Amniotic epithelial cell (primary cell): ENCODE measurements around the gene DGKQ.
"Not testable (repeated sequence)": the region's sequence is repeated elsewhere in the genome, so short reads cannot be mapped to it uniquely, and the experiment has no call there.

Experiments
- DNase-seq: peaks from one replicate; pipeline ENCODE4 v3.0.0-alpha.2; 2010; ENCODE audit warnings: low read depth

The DGKQ gene

GRCh38 chr4:993111-994029 lies 20.0 kb upstream of the DGKQ start, which contains the start of gene SLC26A1:
TSS of gene SLC26A1 (minus strand) at chr4:993404. CDS start at chr4:991703, 1,701 bp downstream.
- DNase-seq, result no peak

GRCh38 chr4:992297-993110 lies 19.1 kb upstream of the DGKQ start:
- peak; percentile 70 for DNase-seq

- no peak for DNase-seq
Observed at GRCh38 chr4:991451-992296, 18.3 kb upstream of the DGKQ start.

GRCh38 chr4:990746-991367 lies 17.5 kb upstream of the DGKQ start:
- DNase-seq, result no peak

- DNase-seq, result no peak
Observed at GRCh38 chr4:989722-990471, 16.5 kb upstream of the DGKQ start.

- no peak for DNase-seq
Observed at GRCh38 chr4:988726-989721, 15.7 kb upstream of the DGKQ start.

- peak; percentile 54 for DNase-seq
Observed at GRCh38 chr4:987624-988513, 14.5 kb upstream of the DGKQ start.

GRCh38 chr4:986879-987623 lies 13.7 kb upstream of the DGKQ start, which contains the start of gene IDUA:
TSS of gene IDUA (plus strand) at chr4:987044. CDS start at chr4:987085, 41 bp downstream.
- DNase-seq, result peak; percentile 62

GRCh38 chr4:986428-986878 lies 13.1 kb upstream of the DGKQ start:
- DNase-seq, result peak; percentile 6

- DNase-seq, result no peak
Observed at GRCh38 chr4:985123-985830, 11.9 kb upstream of the DGKQ start.

- DNase-seq, result no peak
Observed at GRCh38 chr4:984336-985054, 11.1 kb upstream of the DGKQ start.

GRCh38 chr4:982814-983213 lies 9.4 kb upstream of the DGKQ start:
- DNase-seq, result no peak

GRCh38 chr4:982291-982690 lies 8.9 kb upstream of the DGKQ start:
- DNase-seq, result no peak

GRCh38 chr4:978957-979701 lies 5.8 kb upstream of the DGKQ start:
- peak; percentile 78 for DNase-seq

GRCh38 chr4:976016-976415 lies 2.6 kb upstream of the DGKQ start:
- DNase-seq, result not testable (repeated sequence)
